IMR-90 (cell line): ENCODE measurements around the gene IST1. TPM values are rescaled to one million over a fixed set of nuclear protein-coding genes. Genes with fewer than 3 reads are reported as not detected.

Experiments
- ATAC-seq: fragments of 200-7000 bp; cut with Tn5 transposase; 2 replicates; pipeline ENCODE4 v1.9.1; 2020; ENCODE audit warnings: low read depth, mild to moderate bottlenecking, moderate library complexity
- BruUV-seq: library from RNA; stranded (reverse); fragments of 400-500 nt; replicated peaks from 2 replicates; lab custom pipeline; 2021; lab: Mats Ljungman, UMichigan
- CTCF ChIA-PET: fragments of 300-600 bp; formaldehyde crosslinking; extraction: SDS; loops from one replicate; lab custom pipeline; 2021; ENCODE audit warnings: antibody characterized with exemption; lab: Yijun Ruan, JAX
- POLR2A ChIA-PET: fragments of 300-600 bp; sonication (Branson Sonifier 250); formaldehyde crosslinking; loops from one replicate; lab custom pipeline; 2022; ENCODE audit warnings: antibody characterized with exemption; ENCODE audit not compliant: unreplicated experiment; lab: Charles Lee
- DNase-seq: peaks from one replicate; pipeline ENCODE4 v3.0.0; 2013
- H2AFZ ChIP-seq: replicated peaks from 2 replicates; pipeline ENCODE3; 2013; ENCODE audit warnings: low read length, mild to moderate bottlenecking; ENCODE audit not compliant: poor library complexity
- H2AK5ac ChIP-seq: 2 replicates; pipeline ENCODE4 v1.6.1; 2013; ENCODE audit warnings: low read depth, low read length, inconsistent platforms
- H2AK9ac ChIP-seq: replicated peaks from 2 replicates; pipeline ENCODE3; 2013; ENCODE audit warnings: mild to moderate bottlenecking, low read depth, low read length, moderate library complexity; ENCODE audit not compliant: poor library complexity
- H2BK120ac ChIP-seq: 2 replicates; pipeline ENCODE4 v1.6.1; 2013; ENCODE audit warnings: low read depth, low read length, inconsistent platforms
- H2BK15ac ChIP-seq: 3 replicates; pipeline ENCODE4 v1.6.1; 2013; ENCODE audit warnings: low read depth, low read length, inconsistent platforms
- H2BK20ac ChIP-seq: 2 replicates; pipeline ENCODE4 v1.6.1; 2013; ENCODE audit warnings: low read depth, mild to moderate bottlenecking, inconsistent platforms, low read length, moderate library complexity
- H2BK5ac ChIP-seq: 2 replicates; pipeline ENCODE4 v1.6.1; 2013; ENCODE audit warnings: mild to moderate bottlenecking, low read depth, low read length, inconsistent platforms; ENCODE audit not compliant: poor library complexity, severe bottlenecking
- H3K14ac ChIP-seq: replicated peaks from 2 replicates; pipeline ENCODE4 v1.6.1; 2013; ENCODE audit warnings: low read depth, low read length, inconsistent platforms
- H3K18ac ChIP-seq: 2 replicates; pipeline ENCODE4 v1.6.1; 2013; ENCODE audit warnings: low read depth, low read length, control low read depth
- H3K23ac ChIP-seq: 2 replicates; pipeline ENCODE4 v1.6.1; 2013; ENCODE audit warnings: low read depth, low read length, inconsistent platforms
- H3K27ac ChIP-seq: 2 replicates; pipeline ENCODE4 v1.5.1; 2013; ENCODE audit warnings: mild to moderate bottlenecking, control low read depth, low read length; ENCODE audit not compliant: insufficient read depth
- H3K27me3 ChIP-seq: 2 replicates; pipeline ENCODE4 v1.6.1; 2013; ENCODE audit warnings: low read length; ENCODE audit not compliant: control insufficient read depth, insufficient read depth
- H3K36me3 ChIP-seq: 2 replicates; pipeline ENCODE4 v1.6.1; 2013; ENCODE audit warnings: low read length, mixed read lengths; ENCODE audit not compliant: control insufficient read depth, insufficient read depth
- H3K4ac ChIP-seq: 2 replicates; pipeline ENCODE4 v1.6.1; 2013; ENCODE audit warnings: low read depth, low read length, inconsistent platforms
- H3K4me1 ChIP-seq: 2 replicates; pipeline ENCODE4 v1.6.1; 2013; ENCODE audit warnings: low read length, mixed read lengths; ENCODE audit not compliant: control insufficient read depth, insufficient read depth
- H3K4me2 ChIP-seq: 2 replicates; pipeline ENCODE4 v1.6.1; 2013; ENCODE audit warnings: low read depth, mild to moderate bottlenecking, control low read depth, low read length, moderate library complexity
- H3K4me3 ChIP-seq: 2 replicates; pipeline ENCODE4 v1.5.1; 2013; ENCODE audit warnings: low read depth, mild to moderate bottlenecking, control low read depth, low read length, moderate library complexity; ENCODE audit not compliant: insufficient read depth
- H3K56ac ChIP-seq: 2 replicates; pipeline ENCODE4 v1.6.1; 2013; ENCODE audit warnings: low read length, inconsistent platforms; ENCODE audit not compliant: insufficient read depth; ENCODE audit errors: extremely low read depth
- H3K79me1 ChIP-seq, 2 experiments: 2 replicates each; pipeline ENCODE4 v1.6.1; 2013; ENCODE audit warnings: low read length in 2 of 2, inconsistent platforms in 1 of 2, low read depth in 1 of 2
- H3K9ac ChIP-seq: 2 replicates; pipeline ENCODE4 v1.6.1; 2013; ENCODE audit warnings: low read depth, low read length, control low read depth
- H3K9me1 ChIP-seq: 2 replicates; pipeline ENCODE4 v1.6.1; 2013; ENCODE audit warnings: low read length, inconsistent platforms; ENCODE audit not compliant: insufficient read depth
- H3K9me3 ChIP-seq: 2 replicates; pipeline ENCODE4 v1.6.1; 2013; ENCODE audit warnings: low read length; ENCODE audit not compliant: control insufficient read depth, insufficient read depth
- H4K20me1 ChIP-seq: 2 replicates; pipeline ENCODE4 v1.6.1; 2013; ENCODE audit warnings: low read length, inconsistent platforms; ENCODE audit not compliant: insufficient read depth
- H4K5ac ChIP-seq: 2 replicates; pipeline ENCODE4 v1.6.1; 2013; ENCODE audit warnings: mild to moderate bottlenecking, low read depth, low read length, control low read depth
- H4K8ac ChIP-seq, 2 experiments: 2 replicates each; pipeline ENCODE4 v1.6.1; 2013; ENCODE audit warnings: low read depth in 2 of 2, low read length in 2 of 2, control low read depth in 1 of 2, inconsistent platforms in 1 of 2
- H4K91ac ChIP-seq: 2 replicates; pipeline ENCODE4 v1.6.1; 2013; ENCODE audit warnings: low read depth, low read length, inconsistent platforms; ENCODE audit not compliant: insufficient read depth
- FOS ChIP-seq: fragments of 150-350 bp; IDR thresholded peaks from 2 replicates; pipeline ENCODE4 v1.6.1; 2016; ENCODE audit warnings: low read depth, low read length
- NFE2L2 ChIP-seq: fragments of 150-350 bp; IDR thresholded peaks from 2 replicates; pipeline ENCODE4 v1.6.1; 2016; ENCODE audit warnings: low read depth, mild to moderate bottlenecking, low read length
- RAD21 ChIP-seq: IDR thresholded peaks from 2 replicates; pipeline ENCODE4 v1.6.1; 2012; ENCODE audit warnings: low read length, improper control_type of control experiment
- RCOR1 ChIP-seq: IDR thresholded peaks from 2 replicates; pipeline ENCODE4 v1.6.1; 2012; ENCODE audit warnings: mild to moderate bottlenecking, low read length, improper control_type of control experiment; ENCODE audit not compliant: insufficient replicate concordance
- SMC3 ChIP-seq: fragments of 150-350 bp; IDR thresholded peaks from 2 replicates; pipeline ENCODE4 v1.6.1; 2016; ENCODE audit warnings: low read depth, mild to moderate bottlenecking, antibody characterized with exemption, low read length, moderate library complexity
- WGBS, 2 experiments: methylation state at CpG; one replicate each; pipeline versions ENCODE4 v1.1.5 to v1.1.7; 2013; ENCODE audit warnings: missing lambda C conversion rate in 2 of 2; ENCODE audit not compliant: insufficient read length in 1 of 2; ENCODE audit errors: extremely low coverage in 2 of 2; 5-methylcytosine and 5-hydroxymethylcytosine counted together
- dilution Hi-C: fragments of 300-500 bp; cut with HindIII; formaldehyde crosslinking; loops from one replicate; pipeline ENCODE4 v1.14.3; 2018; ENCODE audit warnings: low sequenced_read_pairs; ENCODE audit not compliant: unreplicated experiment
- in situ Hi-C: fragments of 300-500 bp; cut with MboI; formaldehyde crosslinking; loops from 3 replicates; pipeline ENCODE4 v1.14.3; 2019; ENCODE audit warnings: low sequenced_read_pairs, inconsistent platforms, mixed read lengths
- intact Hi-C: fragments of 100-400 bp; cut with micrococcal nuclease; formaldehyde crosslinking; loops from 2 replicates; pipeline ENCODE4 v1.10.0; 2022
- polyA plus RNA-seq, 3 experiments: library from polyadenylated mRNA; depleted of rRNA; stranded (reverse); fragments of >200 nt; gene quantifications; 2 replicates each; pipeline ENCODE4 v1.2.3, GENCODE V29; 2012; ENCODE audit warnings: low replicate concordance in 1 of 3
- total RNA-seq: library from RNA; depleted of rRNA; stranded (reverse); fragments of >200 nt; gene quantifications from 2 replicates; pipeline ENCODE4 v1.2.3, GENCODE V29; 2012
- TF ChIP-seq, protein P1 (sequence below): fragments of 150-350 bp; IDR thresholded peaks from 2 replicates; pipeline ENCODE4 v1.6.1; 2017; ENCODE audit warnings: mild to moderate bottlenecking, antibody characterized with exemption, low read length, low read depth

Gene IST1
- total and polyA plus RNA-seq, 2 of the 4 experiments (the other 2 are of a cell fraction): 134 to 186 TPM

- in situ Hi-C loops: no loop called here
- H3K36me3 ChIP-seq: no peaks in the 10 kb centered on the region
- H4K91ac ChIP-seq: no peak overlapping the region
- H3K23ac ChIP-seq: no peak overlapping the region
- DNase-seq: no peak
- dilution Hi-C loops: no loop called here
- no TSS peak for BruUV-seq
- H2BK5ac ChIP-seq: no peak overlapping the region
- no peak overlapping the region for H2BK120ac ChIP-seq
- ATAC-seq: no peak
- no peak overlapping the region for H4K5ac ChIP-seq
- H2AFZ ChIP-seq: no peak overlapping the region
- no peak overlapping the region for H3K4me2 ChIP-seq
- H3K4me1 ChIP-seq: no peaks in the 10 kb centered on the region
- H3K14ac ChIP-seq: no peak overlapping the region
- no peak overlapping the region for H3K9ac ChIP-seq
- H4K20me1 ChIP-seq: no peaks in the 10 kb centered on the region
- H2AK5ac ChIP-seq: no peak overlapping the region
- TF ChIP-seq RAD21 (no peak), SMC3 (no peak), FOS (no peak), NFE2L2 (no peak), RCOR1 (no peak)
- TF ChIP-seq, protein P1, sequence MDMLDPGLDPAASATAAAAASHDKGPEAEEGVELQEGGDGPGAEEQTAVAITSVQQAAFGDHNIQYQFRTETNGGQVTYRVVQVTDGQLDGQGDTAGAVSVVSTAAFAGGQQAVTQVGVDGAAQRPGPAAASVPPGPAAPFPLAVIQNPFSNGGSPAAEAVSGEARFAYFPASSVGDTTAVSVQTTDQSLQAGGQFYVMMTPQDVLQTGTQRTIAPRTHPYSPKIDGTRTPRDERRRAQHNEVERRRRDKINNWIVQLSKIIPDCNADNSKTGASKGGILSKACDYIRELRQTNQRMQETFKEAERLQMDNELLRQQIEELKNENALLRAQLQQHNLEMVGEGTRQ: no peak
- H3K27ac ChIP-seq: no peak overlapping the region
- no peak overlapping the region for H3K4me3 ChIP-seq
- no peak overlapping the region for H4K8ac ChIP-seq
- no peak overlapping the region for H2BK15ac ChIP-seq
- no peak overlapping the region for H2AK9ac ChIP-seq
- ChIA-PET CTCF (no interaction called here), POLR2A (no interaction called here)
- no CpG with 5 or more reads among the region's 2 CpGs for WGBS, 2 experiments
- H3K56ac ChIP-seq: no peak overlapping the region
- no peak overlapping the region for H2BK20ac ChIP-seq
- intact Hi-C loops: no loop called here
- H3K79me1 ChIP-seq: no peaks in the 10 kb centered on the region
- H3K18ac ChIP-seq: no peak overlapping the region
- H3K4ac ChIP-seq: no peak overlapping the region
- no peaks in the 10 kb centered on the region for H3K27me3 ChIP-seq
- H3K9me3 ChIP-seq: no peaks in the 10 kb centered on the region
- H3K9me1 ChIP-seq: no peaks in the 10 kb centered on the region
These were observed 48.6 kb downstream of the IST1 start for GRCh38 chr16:71943887-71944286.
